Fibroblast of mammary gland (primary cell): ENCODE measurements around the gene TSPAN16.

Source experiments
- DNase-seq: peaks from one replicate; pipeline ENCODE4 v3.0.0-alpha.2; 2010; ENCODE audit warnings: low read depth
- H3K4me3 ChIP-seq: 2 replicates; pipeline ENCODE4 v1.5.1; 2011; ENCODE audit warnings: low read depth, mild to moderate bottlenecking, low read length, moderate library complexity; ENCODE audit not compliant: control insufficient read depth
- TF ChIP-seq, protein P1 (sequence below): conservative IDR thresholded peaks from 2 replicates; pipeline ENCODE4 v1.5.1; 2011; ENCODE audit warnings: low read depth, low read length, inconsistent platforms; ENCODE audit not compliant: control insufficient read depth, insufficient read depth

Gene TSPAN16

DNA sequence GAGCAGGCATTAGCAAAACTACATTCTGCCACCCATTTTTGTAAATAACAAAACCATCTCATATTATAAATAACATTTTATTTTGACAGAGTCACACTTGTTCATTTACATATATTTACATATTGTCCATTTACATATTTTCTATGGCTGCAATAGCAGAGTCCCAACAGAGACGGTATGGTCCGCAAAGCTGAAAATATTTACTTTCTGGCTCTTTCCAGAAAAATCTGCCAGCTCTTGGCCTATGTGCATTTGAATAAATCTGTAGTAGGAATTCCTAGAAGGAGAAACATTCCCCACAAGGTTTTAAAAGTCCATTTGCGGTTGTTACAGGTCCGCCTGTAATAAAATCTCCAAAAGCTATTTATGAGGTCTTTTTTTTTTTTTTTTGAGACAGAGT is 5.7 kb upstream of the TSPAN16 start:
- no peak for DNase-seq
- TF ChIP-seq, protein P1, sequence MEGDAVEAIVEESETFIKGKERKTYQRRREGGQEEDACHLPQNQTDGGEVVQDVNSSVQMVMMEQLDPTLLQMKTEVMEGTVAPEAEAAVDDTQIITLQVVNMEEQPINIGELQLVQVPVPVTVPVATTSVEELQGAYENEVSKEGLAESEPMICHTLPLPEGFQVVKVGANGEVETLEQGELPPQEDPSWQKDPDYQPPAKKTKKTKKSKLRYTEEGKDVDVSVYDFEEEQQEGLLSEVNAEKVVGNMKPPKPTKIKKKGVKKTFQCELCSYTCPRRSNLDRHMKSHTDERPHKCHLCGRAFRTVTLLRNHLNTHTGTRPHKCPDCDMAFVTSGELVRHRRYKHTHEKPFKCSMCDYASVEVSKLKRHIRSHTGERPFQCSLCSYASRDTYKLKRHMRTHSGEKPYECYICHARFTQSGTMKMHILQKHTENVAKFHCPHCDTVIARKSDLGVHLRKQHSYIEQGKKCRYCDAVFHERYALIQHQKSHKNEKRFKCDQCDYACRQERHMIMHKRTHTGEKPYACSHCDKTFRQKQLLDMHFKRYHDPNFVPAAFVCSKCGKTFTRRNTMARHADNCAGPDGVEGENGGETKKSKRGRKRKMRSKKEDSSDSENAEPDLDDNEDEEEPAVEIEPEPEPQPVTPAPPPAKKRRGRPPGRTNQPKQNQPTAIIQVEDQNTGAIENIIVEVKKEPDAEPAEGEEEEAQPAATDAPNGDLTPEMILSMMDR = no peak
- no peak overlapping the region for H3K4me3 ChIP-seq

GRCh38 chr19:11291415-11291814 is 4.5 kb upstream of the TSPAN16 start:
- DNase-seq = no peak
- TF ChIP-seq, protein P1 = no peak
- H3K4me3 ChIP-seq = no peak overlapping the region

DNA sequence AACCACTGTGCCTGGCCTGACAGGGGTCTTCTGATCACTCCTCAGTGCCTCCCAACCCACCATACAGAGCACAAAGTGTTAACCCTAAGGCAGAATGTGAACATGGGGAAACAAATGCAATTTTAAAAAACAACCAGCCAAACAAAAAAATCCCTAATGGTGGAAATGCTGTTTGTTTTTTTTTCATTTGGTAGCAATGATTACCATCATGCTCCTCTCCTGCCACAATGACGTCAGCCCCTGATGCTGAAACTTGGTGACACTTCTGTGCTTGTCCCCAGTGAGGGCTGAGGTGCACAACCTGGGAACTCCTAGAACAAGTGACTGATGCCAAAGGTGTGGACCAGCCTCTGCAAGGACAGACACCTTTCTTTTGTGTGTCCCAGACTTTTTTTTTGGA is 4.0 kb upstream of the TSPAN16 start:
- no peak for DNase-seq
- TF ChIP-seq, protein P1 = no peak
- H3K4me3 ChIP-seq = no peak overlapping the region

DNA sequence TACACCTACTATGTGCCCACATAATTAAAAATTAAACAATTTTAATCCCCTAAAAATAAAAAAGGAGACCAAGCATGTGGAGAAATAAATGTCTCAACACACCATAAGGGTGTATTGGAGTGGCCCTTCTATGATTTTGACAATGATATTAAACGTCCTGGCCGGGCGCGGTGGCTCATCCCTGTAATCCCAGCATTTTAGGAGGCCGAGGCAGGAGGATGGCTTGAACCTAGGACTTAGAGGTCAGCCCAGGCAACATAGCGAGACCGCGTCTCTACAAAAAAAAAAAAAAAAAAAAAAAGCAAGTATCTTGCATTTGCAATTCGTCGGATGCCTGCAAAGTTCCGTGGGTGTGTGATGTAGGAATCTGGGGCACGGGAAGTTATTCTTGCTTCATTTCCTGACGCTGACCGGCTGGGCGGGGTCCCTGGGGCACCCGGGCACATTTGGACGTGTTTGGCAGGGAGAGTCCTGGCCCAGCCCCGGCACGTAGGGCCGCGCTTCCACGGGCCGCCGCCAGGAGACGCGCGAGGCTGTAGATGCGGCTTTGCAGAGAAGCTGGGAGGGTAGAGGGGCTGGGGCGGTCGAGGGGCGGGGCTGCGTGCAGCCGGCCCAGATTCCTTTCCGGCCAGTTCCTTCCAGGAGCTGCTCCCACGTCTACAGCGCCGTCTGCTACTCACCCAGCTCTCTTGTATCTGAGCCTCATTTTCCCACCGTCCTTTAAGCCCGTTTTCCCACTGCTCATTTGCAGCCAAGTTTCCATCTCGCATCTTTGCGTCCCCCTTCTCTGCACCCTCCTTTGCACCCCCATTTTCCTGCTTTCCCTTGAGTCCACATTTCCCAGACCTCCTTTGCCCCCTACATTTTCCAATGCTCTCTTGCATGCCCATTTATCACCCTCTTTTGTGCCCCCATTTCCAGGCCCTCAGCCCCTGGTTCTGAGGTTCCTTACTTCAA is 2.2 kb upstream of the TSPAN16 start:
- TF ChIP-seq, protein P1 = peak; percentile 81
- peak; percentile 89 for DNase-seq
- H3K4me3 ChIP-seq = peak overlapping the region; percentile 35

DNA sequence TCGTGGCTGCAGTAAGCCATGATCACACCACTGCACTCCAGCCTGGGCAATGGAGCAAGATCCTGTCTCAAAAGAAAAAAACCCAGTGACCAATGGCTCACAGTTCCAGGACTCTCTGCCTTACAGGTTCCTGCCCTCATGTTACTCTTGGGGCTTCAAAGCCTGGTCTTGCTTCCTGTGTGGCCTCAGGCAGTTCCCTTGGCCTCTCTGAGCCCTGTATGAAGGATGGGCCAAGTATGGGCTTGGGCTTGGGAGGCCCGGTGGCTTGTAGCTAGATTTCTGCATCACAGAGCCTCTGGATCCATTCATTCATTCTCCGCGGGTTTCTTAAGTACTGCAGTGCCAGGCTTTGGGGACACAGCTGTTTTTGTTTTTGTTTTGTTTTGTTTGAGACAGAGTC is 780 bp upstream of the TSPAN16 start:
- TF ChIP-seq, protein P1 = no peak
- DNase-seq = no peak
- no peak overlapping the region for H3K4me3 ChIP-seq

GRCh38 chr19:11296264-11296663 is 304 bp downstream of the TSPAN16 start:
- no peak overlapping the region for H3K4me3 ChIP-seq
- TF ChIP-seq, protein P1 = no peak
- DNase-seq = peak; percentile 35
